Endothelial cell of umbilical vein (primary cell): ENCODE measurements around the gene PNMA8A. TPM values are rescaled to one million over a fixed set of nuclear protein-coding genes. Genes with fewer than 3 reads are reported as not detected.

Experiments used
- BruUV-seq: library from RNA; stranded (reverse); fragments of 400-500 nt; replicated peaks from 2 replicates; lab custom pipeline; 2021; lab: Mats Ljungman, UMichigan
- CTCF ChIA-PET: fragments of 300-600, 350-600 bp; sonication (Branson Sonifier 250); formaldehyde crosslinking; loops from one replicate; lab custom pipeline; 2021; ENCODE audit warnings: antibody characterized with exemption, inconsistent platforms; lab: Charles Lee
- POLR2A ChIA-PET: fragments of 300-600, 350-600 bp; sonication (Branson Sonifier 250); formaldehyde crosslinking; loops from one replicate; lab custom pipeline; 2021; ENCODE audit warnings: antibody characterized with exemption, inconsistent platforms; lab: Charles Lee
- DNase-seq: peaks from one replicate; pipeline ENCODE4 v3.0.0-alpha.2; 2011; ENCODE audit warnings: low read depth, low spot score
- FAIRE-seq: peaks from 2 replicates; lab custom pipeline; 2011; peaks lifted over from hg19 to GRCh38; lab: Jason Lieb, UNC
- H2AFZ ChIP-seq: 2 replicates; pipeline ENCODE4 v1.6.0; 2012; ENCODE audit warnings: low read depth, low read length, control low read depth, inconsistent platforms
- H3K27ac ChIP-seq: 2 replicates; pipeline ENCODE4 v1.5.1; 2011; ENCODE audit warnings: low read depth, mild to moderate bottlenecking, control low read depth, low read length, moderate library complexity; ENCODE audit not compliant: insufficient read depth
- H3K27me3 ChIP-seq, 2 experiments: 2 replicates each; pipeline versions ENCODE4 v1.6.0 to v1.6.1; 2011; ENCODE audit warnings: low read length in 2 of 2, mixed read lengths in 1 of 2; ENCODE audit not compliant: control insufficient read depth in 2 of 2, insufficient read depth in 2 of 2
- H3K36me3 ChIP-seq, 2 experiments: 2 replicates in 1 of 2; 3 replicates in 1 of 2; pipeline ENCODE4 v1.5.1; 2011; ENCODE audit warnings: low read length in 2 of 2, mild to moderate bottlenecking in 1 of 2, moderate library complexity in 1 of 2; ENCODE audit not compliant: control insufficient read depth in 2 of 2, insufficient read depth in 2 of 2; ENCODE audit errors: extremely low read depth in 1 of 2
- H3K4me1 ChIP-seq: 3 replicates; pipeline ENCODE4 v1.5.1; 2011; ENCODE audit warnings: mild to moderate bottlenecking, low read length; ENCODE audit not compliant: control insufficient read depth, insufficient read depth; ENCODE audit errors: extremely low read depth
- H3K4me2 ChIP-seq: 2 replicates; pipeline ENCODE4 v1.6.1; 2011; ENCODE audit warnings: low read length, control low read depth, mixed read lengths; ENCODE audit not compliant: insufficient read depth
- H3K4me3 ChIP-seq, 3 experiments: fragments of 200-600 bp in 1 of 3; sonication (generic), shearing (Covaris generic) in 1 of 3; replicated peaks in 1 of 3; 2 replicates each; pipeline ENCODE4 v1.5.1; 2011 to 2016; ENCODE audit warnings: control low read depth in 3 of 3, low read length in 3 of 3, mild to moderate bottlenecking in 2 of 3, inconsistent platforms in 1 of 3, low read depth in 1 of 3, moderate library complexity in 1 of 3; ENCODE audit not compliant: insufficient read depth in 1 of 3
- H3K79me2 ChIP-seq: 2 replicates; pipeline ENCODE4 v1.6.0; 2012; ENCODE audit warnings: low read length, inconsistent platforms; ENCODE audit not compliant: control insufficient read depth, insufficient read depth
- H3K9ac ChIP-seq: replicated peaks from 2 replicates; pipeline ENCODE3; 2011; ENCODE audit warnings: low read length, control low read depth; ENCODE audit not compliant: insufficient read depth; ENCODE audit errors: extremely low read depth
- H3K9me1 ChIP-seq: replicated peaks from 3 replicates; pipeline ENCODE4 v1.6.0; 2011; ENCODE audit warnings: mild to moderate bottlenecking, low read length; ENCODE audit not compliant: control insufficient read depth, insufficient read depth; ENCODE audit errors: extremely low read depth
- H3K9me3 ChIP-seq: replicated peaks from 2 replicates; pipeline ENCODE4 v1.5.1; 2012; ENCODE audit warnings: low read length, inconsistent platforms; ENCODE audit not compliant: control insufficient read depth, insufficient read depth
- H4K20me1 ChIP-seq: replicated peaks from 2 replicates; pipeline ENCODE3; 2011; ENCODE audit warnings: mild to moderate bottlenecking, low read length; ENCODE audit not compliant: control insufficient read depth, insufficient read depth; ENCODE audit errors: extremely low read depth
- EZH2 ChIP-seq: IDR thresholded peaks from 2 replicates; pipeline ENCODE4 v1.6.1; 2012; ENCODE audit warnings: borderline replicate concordance, low read depth, mild to moderate bottlenecking, moderate library complexity, low read length, inconsistent platforms; ENCODE audit not compliant: severe bottlenecking
- FOS ChIP-seq: IDR thresholded peaks from 2 replicates; pipeline ENCODE4 v1.6.1; 2011; ENCODE audit warnings: mild to moderate bottlenecking, low read length, moderate library complexity, borderline replicate concordance; ENCODE audit not compliant: insufficient read depth
- GATA2 ChIP-seq: IDR thresholded peaks from 2 replicates; pipeline ENCODE4 v1.7.0; 2011; ENCODE audit warnings: low read depth, mild to moderate bottlenecking, moderate library complexity, mixed read lengths, low read length; ENCODE audit not compliant: insufficient read length, insufficient read depth
- JUN ChIP-seq: IDR thresholded peaks from 2 replicates; pipeline ENCODE4 v1.6.1; 2011; ENCODE audit warnings: borderline replicate concordance, low read depth; ENCODE audit not compliant: insufficient read length, insufficient read depth
- MYC ChIP-seq: IDR thresholded peaks from one replicate; pipeline ENCODE4 v1.6.1; 2011; ENCODE audit warnings: mild to moderate bottlenecking, low read depth, low read length
- POLR2A ChIP-seq: IDR thresholded peaks from 2 replicates; pipeline ENCODE4 v1.6.1; 2012; ENCODE audit warnings: low read depth, mild to moderate bottlenecking, control low read depth, low read length
- POLR2AphosphoS5 ChIP-seq: IDR thresholded peaks from 2 replicates; pipeline ENCODE4 v1.6.1; 2012; ENCODE audit warnings: low read depth, mild to moderate bottlenecking, control low read depth, low read length, moderate library complexity; ENCODE audit not compliant: insufficient read depth
- dilution Hi-C: fragments of 300-500 bp; cut with MboI; formaldehyde crosslinking; loops from one replicate; pipeline ENCODE4 v1.15.0; 2019; ENCODE audit warnings: low sequenced_read_pairs; ENCODE audit not compliant: extremely low pct_ligation_motif_present
- intact Hi-C: fragments of 100-400 bp; cut with micrococcal nuclease; formaldehyde crosslinking; loops from one replicate; pipeline ENCODE4 v1.10.0; 2022
- polyA plus RNA-seq, 4 experiments: library from polyadenylated mRNA; depleted of rRNA in 3 of 4; stranded (reverse) in 3 of 4; unstranded in 1 of 4; fragments of >200 nt; gene quantifications; 2 replicates each; pipeline versions ENCODE4 v1.2.1 to v1.2.3, GENCODE V29; 2011 to 2012; ENCODE audit warnings: missing spikeins in 1 of 4
- total RNA-seq: library from RNA; stranded (reverse); gene quantifications from 2 replicates; pipeline ENCODE4 v1.2.3, GENCODE V29; 2021
- TF ChIP-seq, protein P1 (sequence below), 2 donors: IDR thresholded peaks; 1 replicate in 1 of 2; 2 replicates in 1 of 2; pipeline ENCODE4 v1.5.1; 2011; ENCODE audit warnings: low read length in 2 of 2, mild to moderate bottlenecking in 2 of 2, moderate library complexity in 2 of 2, control low read depth in 1 of 2, inconsistent platforms in 1 of 2, low read depth in 1 of 2; ENCODE audit not compliant: insufficient read depth in 1 of 2; ENCODE audit errors: extremely low read depth in 1 of 2
- TF ChIP-seq, protein P2 (sequence below): IDR thresholded peaks from 2 replicates; pipeline ENCODE4 v1.6.1; 2011; ENCODE audit not compliant: insufficient read depth, insufficient read length

The PNMA8A gene
- total and polyA plus RNA-seq, 2 donors (not counting 3 experiments of a cell fraction or from before 2014, with no cell fraction given) = 0.25 to 0.27 TPM

DNA sequence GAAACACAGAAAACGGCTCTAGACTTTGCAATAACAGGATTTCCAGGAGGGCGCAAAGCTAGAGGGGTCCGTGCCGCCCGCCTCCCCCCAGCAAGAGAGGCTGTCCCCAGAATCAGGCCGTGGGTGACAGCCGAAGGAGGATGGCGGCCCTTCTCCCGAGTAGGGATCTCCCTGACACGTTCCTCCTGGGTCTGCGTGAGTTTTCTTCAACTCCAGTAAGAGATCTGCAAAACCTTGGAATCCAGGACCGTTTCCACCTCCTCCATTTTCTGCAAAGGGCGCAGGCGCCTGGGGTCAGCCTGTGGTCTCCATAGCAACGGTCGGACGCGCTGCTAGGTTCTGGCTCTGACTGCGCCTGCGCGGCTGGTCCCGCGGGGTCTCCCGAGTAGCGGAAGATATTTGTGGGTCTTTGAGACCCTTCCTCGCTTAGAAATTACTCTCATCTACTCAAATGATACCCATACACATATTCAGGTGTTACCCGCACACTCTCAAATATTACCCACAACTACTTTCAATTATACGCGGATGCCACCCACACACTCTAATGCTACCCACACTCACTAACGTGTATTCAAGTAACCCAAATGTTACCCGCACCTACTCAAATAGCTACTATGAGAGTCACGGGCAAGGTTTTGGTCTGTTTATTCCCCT lies 44.7 kb downstream of the PNMA8A start:
- DNase-seq (peak; percentile 36), FAIRE-seq (no peak)
- dilution Hi-C loops = no loop called here
- Histone ChIP-seq H3K9me3 (no peaks in the 10 kb centered on the region), H3K4me3 (peak overlapping the region; percentile 23 to 51 (median 27)), H3K36me3 (no peaks in the 10 kb centered on the region), H4K20me1 (no peaks in the 10 kb centered on the region), H3K9me1 (no peaks in the 10 kb centered on the region), H3K4me1 (peaks cover 6% of the 10 kb centered on the region), H3K4me2 (peak overlapping the region; percentile 56), H3K27ac (no peak overlapping the region), H3K79me2 (no peaks in the 10 kb centered on the region), H3K9ac (no peak overlapping the region), H2AFZ (peak overlapping the region; percentile 75), H3K27me3 (peaks cover 22 to 34% of the 10 kb centered on the region in 2 experiments)
- TF ChIP-seq POLR2A = no peak
- no peak for TF ChIP-seq GATA2
- no peak for TF ChIP-seq FOS
- TF ChIP-seq JUN = no peak
- TF ChIP-seq, protein P1, sequence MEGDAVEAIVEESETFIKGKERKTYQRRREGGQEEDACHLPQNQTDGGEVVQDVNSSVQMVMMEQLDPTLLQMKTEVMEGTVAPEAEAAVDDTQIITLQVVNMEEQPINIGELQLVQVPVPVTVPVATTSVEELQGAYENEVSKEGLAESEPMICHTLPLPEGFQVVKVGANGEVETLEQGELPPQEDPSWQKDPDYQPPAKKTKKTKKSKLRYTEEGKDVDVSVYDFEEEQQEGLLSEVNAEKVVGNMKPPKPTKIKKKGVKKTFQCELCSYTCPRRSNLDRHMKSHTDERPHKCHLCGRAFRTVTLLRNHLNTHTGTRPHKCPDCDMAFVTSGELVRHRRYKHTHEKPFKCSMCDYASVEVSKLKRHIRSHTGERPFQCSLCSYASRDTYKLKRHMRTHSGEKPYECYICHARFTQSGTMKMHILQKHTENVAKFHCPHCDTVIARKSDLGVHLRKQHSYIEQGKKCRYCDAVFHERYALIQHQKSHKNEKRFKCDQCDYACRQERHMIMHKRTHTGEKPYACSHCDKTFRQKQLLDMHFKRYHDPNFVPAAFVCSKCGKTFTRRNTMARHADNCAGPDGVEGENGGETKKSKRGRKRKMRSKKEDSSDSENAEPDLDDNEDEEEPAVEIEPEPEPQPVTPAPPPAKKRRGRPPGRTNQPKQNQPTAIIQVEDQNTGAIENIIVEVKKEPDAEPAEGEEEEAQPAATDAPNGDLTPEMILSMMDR (IDR thresholded peaks at IDR 0.05; ENCODE audit: extremely low read depth in 1 of 2, insufficient read depth in 1 of 2, low read depth in 1 of 2, low read length in 2 of 2) = no peak
- no peak for TF ChIP-seq POLR2AphosphoS5
- no peak for TF ChIP-seq MYC
- TF ChIP-seq, protein P2, sequence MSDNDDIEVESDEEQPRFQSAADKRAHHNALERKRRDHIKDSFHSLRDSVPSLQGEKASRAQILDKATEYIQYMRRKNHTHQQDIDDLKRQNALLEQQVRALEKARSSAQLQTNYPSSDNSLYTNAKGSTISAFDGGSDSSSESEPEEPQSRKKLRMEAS = no peak
- TF ChIP-seq EZH2 = peak; percentile 4
- ChIA-PET CTCF (no interaction called here), POLR2A (no interaction called here)
- intact Hi-C loops = no loop called here
- BruUV-seq = no TSS peak
